SK-N-SH treated with all-trans-retinoic acid at 6 μM for 48 hours (cell line): ENCODE measurements around the gene ELOA.
A peak's percentile ranks its signal among the peaks of the same experiment; 100 is the strongest.

ENCODE experiments used
- BACH2 ChIP-seq: fragments of 250-450 bp; sonication (Bioruptor Pico); IDR thresholded peaks from 2 replicates; pipeline ENCODE4 v1.9.0; 2021; ENCODE audit warnings: mild to moderate bottlenecking, borderline replicate concordance
- CREB5 ChIP-seq: fragments of 250-450 bp; sonication (Bioruptor Pico); IDR thresholded peaks from 2 replicates; pipeline ENCODE4 v1.5.1; 2020; ENCODE audit warnings: low read depth, mild to moderate bottlenecking, moderate library complexity
- OSR1 ChIP-seq: fragments of 250-450 bp; sonication (Bioruptor Pico); IDR thresholded peaks from 2 replicates; pipeline ENCODE4 v1.8.0; 2022; ENCODE audit warnings: moderate library complexity, mild to moderate bottlenecking, inconsistent platforms
- PATZ1 ChIP-seq: fragments of 250-450 bp; sonication (Bioruptor Pico); IDR thresholded peaks from 2 replicates; pipeline ENCODE4 v1.8.0; 2020; ENCODE audit warnings: mild to moderate bottlenecking, moderate library complexity, borderline replicate concordance
- POU6F1 ChIP-seq: fragments of 250-450 bp; sonication (Bioruptor Pico); IDR thresholded peaks from 2 replicates; pipeline ENCODE4 v1.8.0; 2021; ENCODE audit warnings: low read depth, mild to moderate bottlenecking, moderate library complexity, borderline replicate concordance
- SNAI2 ChIP-seq: fragments of 250-450 bp; sonication (Bioruptor Pico); IDR thresholded peaks from 2 replicates; pipeline ENCODE4 v1.5.0; 2020; ENCODE audit warnings: mild to moderate bottlenecking, moderate library complexity
- ZFP3 ChIP-seq: fragments of 250-450 bp; sonication (Bioruptor Pico); IDR thresholded peaks from 2 replicates; pipeline ENCODE4 v1.5.0; 2020; ENCODE audit warnings: mild to moderate bottlenecking, moderate library complexity
- ZFP30 ChIP-seq: fragments of 450-650 bp; formaldehyde crosslinking; IDR thresholded peaks from 2 replicates; pipeline ENCODE4 v1.5.0; 2022; ENCODE audit warnings: mild to moderate bottlenecking, moderate library complexity
- ZNF565 ChIP-seq: fragments of 450-650 bp; formaldehyde crosslinking; conservative IDR thresholded peaks from 2 replicates; pipeline ENCODE4 v1.5.0; 2020; ENCODE audit warnings: low read depth, mild to moderate bottlenecking, moderate library complexity
- TF ChIP-seq, protein P1 (sequence below): fragments of 250-450 bp; sonication (Bioruptor Pico); IDR thresholded peaks from 2 replicates; pipeline ENCODE4 v1.5.1; 2021; ENCODE audit warnings: mild to moderate bottlenecking, moderate library complexity

DNA sequence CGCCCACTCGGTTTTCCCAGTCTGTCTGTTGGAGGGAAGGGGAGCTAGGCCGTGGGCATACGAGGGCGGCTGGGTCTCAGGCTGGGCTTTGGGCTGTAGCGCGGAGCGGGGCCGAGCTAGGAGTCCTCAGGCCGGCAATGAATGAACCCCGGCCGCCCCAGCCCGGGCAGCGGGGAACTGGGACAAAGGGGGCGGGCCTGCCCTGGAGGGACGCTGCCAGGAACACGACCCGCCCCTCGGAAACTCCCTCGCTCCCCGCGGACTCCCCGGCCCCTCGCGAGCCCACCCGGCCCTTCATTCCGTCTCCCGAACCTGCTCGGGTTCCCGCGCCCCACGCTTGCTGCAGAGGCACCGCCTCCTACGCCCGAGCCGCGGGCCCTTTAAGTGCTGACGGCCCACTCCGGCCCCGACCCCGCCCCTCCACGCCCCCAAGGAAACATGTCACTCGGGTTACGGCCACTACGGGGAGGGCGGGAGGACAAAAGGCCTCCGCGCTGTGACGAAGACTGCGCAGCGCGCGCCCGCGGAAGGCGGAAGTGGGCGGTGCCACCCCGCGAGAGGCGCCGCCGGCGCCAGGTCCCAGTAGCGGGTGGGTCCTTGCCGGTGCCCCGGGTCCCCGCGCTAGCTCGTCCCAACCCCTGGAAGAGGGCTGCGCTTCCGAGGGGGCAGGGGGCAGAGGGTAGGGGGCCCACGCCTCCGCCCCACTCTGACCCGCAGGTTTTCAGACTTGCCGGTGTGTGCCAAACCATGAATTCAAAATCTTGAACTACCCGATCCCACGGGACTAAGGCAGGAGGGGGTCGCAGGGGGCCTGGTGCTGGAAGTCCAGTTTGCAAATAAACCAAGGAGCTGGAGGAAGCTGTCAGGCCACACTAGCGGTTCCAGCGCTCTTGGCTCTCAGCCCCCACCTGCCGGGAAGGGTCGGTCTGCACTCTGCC, 57.4 kb downstream of the ELOA start, which contains the start of gene GALE:
- TF ChIP-seq PATZ1 (CRISPR knock-in tag), result no peak
- TF ChIP-seq CREB5, result no peak
- no peak for TF ChIP-seq ZFP30 (CRISPR knock-in tag)
- TF ChIP-seq OSR1, result no peak
- TF ChIP-seq, protein P1, sequence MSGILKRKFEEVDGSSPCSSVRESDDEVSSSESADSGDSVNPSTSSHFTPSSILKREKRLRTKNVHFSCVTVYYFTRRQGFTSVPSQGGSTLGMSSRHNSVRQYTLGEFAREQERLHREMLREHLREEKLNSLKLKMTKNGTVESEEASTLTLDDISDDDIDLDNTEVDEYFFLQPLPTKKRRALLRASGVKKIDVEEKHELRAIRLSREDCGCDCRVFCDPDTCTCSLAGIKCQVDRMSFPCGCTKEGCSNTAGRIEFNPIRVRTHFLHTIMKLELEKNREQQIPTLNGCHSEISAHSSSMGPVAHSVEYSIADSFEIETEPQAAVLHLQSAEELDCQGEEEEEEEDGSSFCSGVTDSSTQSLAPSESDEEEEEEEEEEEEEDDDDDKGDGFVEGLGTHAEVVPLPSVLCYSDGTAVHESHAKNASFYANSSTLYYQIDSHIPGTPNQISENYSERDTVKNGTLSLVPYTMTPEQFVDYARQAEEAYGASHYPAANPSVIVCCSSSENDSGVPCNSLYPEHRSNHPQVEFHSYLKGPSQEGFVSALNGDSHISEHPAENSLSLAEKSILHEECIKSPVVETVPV, result peak; percentile 45; the same call in 1 of the 2 replicates
- TF ChIP-seq ZFP3 (CRISPR knock-in tag), result no peak
- TF ChIP-seq ZNF565 (CRISPR knock-in tag), result no peak
- TF ChIP-seq POU6F1 (CRISPR knock-in tag), result no peak
- TF ChIP-seq SNAI2, result no peak
- no peak for TF ChIP-seq BACH2
